Suprapubic skin (tissue), 4 donors: Measurements from ENCODE around the gene PTPRN2. TPM values are rescaled to one million over a fixed set of nuclear protein-coding genes. Genes with fewer than 3 reads are reported as not detected.

Experiments used
- DNase-seq, 2 donors: peaks; one replicate each; pipeline ENCODE4 v3.0.0-alpha.2; 2019; ENCODE audit warnings: low spot score in 2 of 2
- H3K27ac ChIP-seq: fragments of 200-600 bp; sonication (generic); one replicate; pipeline ENCODE4 v1.5.1; 2019
- H3K27me3 ChIP-seq: fragments of 200-600 bp; sonication (generic); one replicate; pipeline ENCODE4 v1.5.1; 2019
- H3K36me3 ChIP-seq: fragments of 200-600 bp; sonication (generic); one replicate; pipeline ENCODE4 v1.5.1; 2019
- H3K4me1 ChIP-seq: fragments of 200-600 bp; sonication (generic); one replicate; pipeline ENCODE4 v1.5.1; 2019
- H3K4me3 ChIP-seq: fragments of 200-600 bp; sonication (generic); one replicate; pipeline ENCODE4 v1.5.1; 2019; ENCODE audit warnings: mild to moderate bottlenecking
- H3K9me3 ChIP-seq: fragments of 200-600 bp; sonication (generic); one replicate; pipeline ENCODE4 v1.5.1; 2019
- CTCF ChIP-seq, 2 donors: fragments of 200-600 bp in 1 of 2; fragments of 450-650 bp in 1 of 2; sonication (generic) in 1 of 2; IDR thresholded peaks; one replicate each; pipeline ENCODE4 v1.5.1; 2016 to 2019; ENCODE audit warnings: antibody characterized with exemption in 2 of 2, mild to moderate bottlenecking in 1 of 2, moderate library complexity in 1 of 2
- EP300 ChIP-seq: sonication (generic); formaldehyde crosslinking; IDR thresholded peaks from one replicate; pipeline ENCODE4 v1.6.1; 2017; ENCODE audit warnings: antibody characterized with exemption
- POLR2A ChIP-seq, 2 donors: fragments of 450-650 bp; IDR thresholded peaks; one replicate each; pipeline ENCODE4 v1.6.1; 2017; ENCODE audit warnings: antibody characterized with exemption in 2 of 2, mild to moderate bottlenecking in 2 of 2, moderate library complexity in 2 of 2
- POLR2AphosphoS5 ChIP-seq, 3 donors: sonication (generic); formaldehyde crosslinking; IDR thresholded peaks; one replicate each; pipeline ENCODE4 v1.6.1; 2017; ENCODE audit warnings: antibody characterized with exemption in 3 of 3
- WGBS: methylation state at CpG from one replicate; pipeline ENCODE4 v1.1.5; 2018; 5-methylcytosine and 5-hydroxymethylcytosine counted together
- total RNA-seq, 4 donors: library from RNA; depleted of rRNA; stranded (reverse); fragments of >200 nt; gene quantifications; one replicate each; pipeline ENCODE4 v1.1.0, GENCODE V29; 2016

PTPRN2 gene
- total RNA-seq, 4 donors from 2014 or later = 0.23 to 1.8 (median 1.3) TPM

- 89% methylated on average over 17 of the region's 21 CpGs for WGBS
Observed at GRCh38 chr7:157861031-157861491, 726.6 kb downstream of the PTPRN2 start.

GRCh38 chr7:157860406-157860805, 727.2 kb downstream of the PTPRN2 start:
- Histone ChIP-seq H3K4me1 (no peaks in the 10 kb centered on the region), H3K27me3 (no peaks in the 10 kb centered on the region), H3K36me3 (no peaks in the 10 kb centered on the region), H3K4me3 (no peak overlapping the region), H3K9me3 (no peaks in the 10 kb centered on the region), H3K27ac (no peak overlapping the region)
- WGBS = 82% methylated on average over 11 of the region's 11 CpGs
- TF ChIP-seq POLR2A (IDR thresholded peaks at IDR 0.05) (no peak), CTCF (IDR thresholded peaks at IDR 0.05) (no peak), EP300 (no peak), POLR2AphosphoS5 (IDR thresholded peaks at IDR 0.05) (no peak)
- no peak for DNase-seq

More at GRCh38 chr7:157861031-157861491, 726.6 kb downstream of the PTPRN2 start:
- no peak for DNase-seq
- H3K27ac ChIP-seq = no peak overlapping the region
- H3K9me3 ChIP-seq = no peaks in the 10 kb centered on the region
- TF ChIP-seq CTCF (IDR thresholded peaks at IDR 0.05) (no peak), EP300 (no peak), POLR2AphosphoS5 (IDR thresholded peaks at IDR 0.05) (no peak)
- H3K4me3 ChIP-seq = no peak overlapping the region
- no peaks in the 10 kb centered on the region for H3K4me1 ChIP-seq
- H3K36me3 ChIP-seq = no peaks in the 10 kb centered on the region
- H3K27me3 ChIP-seq = no peaks in the 10 kb centered on the region

GRCh38 chr7:157859915-157860314, 727.7 kb downstream of the PTPRN2 start:
- WGBS = no CpG with 5 or more reads among the region's 6 CpGs
- Histone ChIP-seq H3K36me3 (no peaks in the 10 kb centered on the region), H3K9me3 (no peaks in the 10 kb centered on the region), H3K4me1 (no peaks in the 10 kb centered on the region), H3K4me3 (no peak overlapping the region), H3K27me3 (no peaks in the 10 kb centered on the region), H3K27ac (no peak overlapping the region)
- no peak for DNase-seq
- TF ChIP-seq CTCF (IDR thresholded peaks at IDR 0.05) (no peak), POLR2A (IDR thresholded peaks at IDR 0.05) (no peak), EP300 (no peak), POLR2AphosphoS5 (IDR thresholded peaks at IDR 0.05) (no peak)

- peak in 1 of 2 donors; percentile 51 for DNase-seq
- H3K4me1 ChIP-seq = no peaks in the 10 kb centered on the region
- H3K4me3 ChIP-seq = no peak overlapping the region
- 61% methylated on average over 19 of the region's 21 CpGs for WGBS
- H3K9me3 ChIP-seq = no peaks in the 10 kb centered on the region
- H3K36me3 ChIP-seq = no peaks in the 10 kb centered on the region
- TF ChIP-seq POLR2AphosphoS5 (IDR thresholded peaks at IDR 0.05) (no peak), POLR2A (IDR thresholded peaks at IDR 0.05) (no peak), EP300 (no peak), CTCF (IDR thresholded peaks at IDR 0.05) (no peak)
- H3K27me3 ChIP-seq = no peaks in the 10 kb centered on the region
- no peak overlapping the region for H3K27ac ChIP-seq
Observed at GRCh38 chr7:157857578-157858075, 730.0 kb downstream of the PTPRN2 start.

- Histone ChIP-seq H3K36me3 (no peaks in the 10 kb centered on the region), H3K27ac (no peak overlapping the region), H3K4me1 (peaks cover 2% of the 10 kb centered on the region), H3K27me3 (no peaks in the 10 kb centered on the region), H3K9me3 (no peaks in the 10 kb centered on the region), H3K4me3 (no peak overlapping the region)
- DNase-seq = no peak
- TF ChIP-seq POLR2A (IDR thresholded peaks at IDR 0.05) = no peak
- no peak for TF ChIP-seq CTCF (IDR thresholded peaks at IDR 0.05)
- TF ChIP-seq EP300 = no peak
- no peak for TF ChIP-seq POLR2AphosphoS5 (IDR thresholded peaks at IDR 0.05)
- WGBS = 74% methylated on average over 18 of the region's 22 CpGs
Observed at GRCh38 chr7:157856873-157857577, 730.6 kb downstream of the PTPRN2 start.
